ENCODE data around the gene UBALD1.

DNA sequence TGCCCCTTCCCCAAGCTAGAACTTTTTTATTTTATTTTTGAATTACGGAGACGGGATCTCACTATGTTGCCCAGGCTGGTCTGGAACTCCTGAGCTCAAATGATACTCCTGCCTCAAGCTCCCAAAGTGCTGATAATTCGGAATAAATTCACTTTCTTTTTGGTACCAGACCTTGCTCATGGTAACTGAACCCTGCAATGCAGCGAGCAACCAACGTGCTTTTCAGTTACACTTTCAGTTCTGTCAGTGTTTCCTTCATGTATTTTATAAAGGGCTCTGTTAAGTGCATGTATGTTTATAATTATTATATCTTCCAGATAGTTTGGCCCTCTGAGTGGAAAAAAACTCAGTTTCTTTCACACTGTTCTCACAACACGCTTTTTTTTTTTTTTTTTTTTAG, 44.6 kb downstream of the UBALD1 start:
- TF ChIP-seq POU2F2 (IDR thresholded peaks at IDR 0.05; ENCODE audit: low read depth, low read length) = no peak
- TF ChIP-seq POLR2AphosphoS5 (IDR thresholded peaks at IDR 0.05; ENCODE audit: low read depth, low read length) = no peak
- no peak for TF ChIP-seq POLR2A (IDR thresholded peaks at IDR 0.05; ENCODE audit: low read depth, low read length)
- no peak for TF ChIP-seq TAF1 (IDR thresholded peaks at IDR 0.05; ENCODE audit: low read depth, low read length)
- TF ChIP-seq SPI1 (IDR thresholded peaks at IDR 0.05; ENCODE audit: low read depth, low read length) = no peak
- no peak for TF ChIP-seq PAX5 (IDR thresholded peaks at IDR 0.05; ENCODE audit: insufficient read depth, low read length, severe bottlenecking)

Measured in GM12891 (cell line).